Fibroblast of skin of back (primary cell): Measurements from ENCODE around the gene PAK2.
"Not testable (repeated sequence)": the region's sequence is repeated elsewhere in the genome, so short reads cannot be mapped to it uniquely, and the experiment has no call there.

Source experiments
- DNase-seq: peaks from one replicate; pipeline ENCODE4 v3.0.0-alpha.2; 2013

Gene PAK2

DNA sequence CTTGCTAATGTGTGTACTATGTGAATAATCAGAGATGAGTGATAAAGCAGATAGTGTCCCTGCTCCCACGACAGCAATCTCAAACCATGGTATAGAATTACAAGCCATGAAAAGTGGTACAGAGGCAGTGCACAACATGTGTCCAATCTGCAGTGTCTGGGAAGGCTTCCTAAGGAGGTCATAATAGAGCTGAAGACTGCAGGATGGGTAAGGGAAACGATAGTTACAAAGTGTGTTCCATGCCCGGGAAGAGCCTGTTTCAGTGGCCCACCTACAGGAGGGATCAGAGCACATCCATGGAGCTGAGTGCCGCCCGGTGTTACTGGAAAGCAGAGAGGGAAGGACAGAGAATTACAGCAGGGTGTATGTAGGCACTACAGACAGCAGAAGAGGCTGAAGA, 48.9 kb downstream of the PAK2 start:
- DNase-seq = no peak

DNA sequence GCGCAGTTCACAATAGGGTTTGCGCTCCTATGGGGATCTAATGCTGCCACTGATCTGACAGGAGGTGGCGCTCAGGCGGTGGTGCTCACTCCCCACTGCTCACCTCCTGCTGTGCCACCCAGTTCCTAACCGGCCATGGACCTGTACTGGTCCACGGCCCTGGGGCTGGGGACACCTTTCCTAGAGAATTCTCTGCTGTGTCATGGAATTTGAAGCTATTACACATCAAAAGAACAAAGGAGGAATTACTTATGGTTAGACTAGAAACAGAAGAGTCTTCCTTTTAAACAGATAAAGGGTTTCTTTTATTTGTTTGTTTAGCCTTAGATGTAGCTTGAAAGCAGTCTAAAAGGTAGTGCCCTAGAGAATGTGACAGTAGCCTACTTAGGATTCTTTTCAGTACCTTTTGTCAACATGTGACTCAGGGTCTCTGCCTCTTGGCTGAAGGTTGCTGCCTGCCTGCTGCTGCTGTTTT, 50.3 kb downstream of the PAK2 start:
- DNase-seq = no peak

DNA sequence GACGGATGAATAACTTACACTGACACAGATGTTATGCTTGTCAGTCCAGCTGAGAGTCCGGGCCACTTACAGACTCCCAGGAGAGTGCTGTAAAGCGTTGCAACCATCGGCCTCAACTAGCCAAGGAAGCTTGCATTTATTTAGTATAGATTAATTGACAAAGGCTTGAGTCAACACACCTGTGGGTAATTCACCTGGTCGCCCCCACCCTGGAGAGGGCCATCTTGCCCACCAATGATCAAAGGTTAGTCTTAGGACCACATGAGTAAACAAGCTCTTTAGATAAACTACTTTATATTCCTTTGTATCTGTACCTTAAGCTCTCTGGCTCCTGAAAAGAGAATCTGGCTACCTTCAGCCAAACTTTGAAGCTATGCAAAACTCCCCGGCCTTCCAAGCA, 51.0 kb downstream of the PAK2 start:
- no peak for DNase-seq

DNA sequence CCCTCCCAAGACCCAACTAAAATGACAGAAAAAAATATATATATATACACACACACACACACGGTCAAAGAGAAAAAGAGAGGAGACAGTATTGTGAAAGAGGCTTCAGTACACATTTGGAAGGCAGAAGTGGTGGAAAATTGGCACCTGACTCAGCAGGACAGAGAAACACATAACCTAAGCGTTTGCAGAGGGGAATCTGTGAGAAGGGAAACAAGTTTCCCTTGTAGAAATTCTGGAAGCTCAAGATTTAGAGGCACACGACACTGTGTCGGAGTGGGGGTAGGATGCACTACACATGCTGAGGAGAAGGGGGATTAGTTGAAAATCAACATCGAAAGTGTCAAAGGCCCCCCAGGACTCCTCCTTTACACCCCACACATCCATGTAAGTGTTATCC, 53.1 kb downstream of the PAK2 start:
- no peak for DNase-seq

DNA sequence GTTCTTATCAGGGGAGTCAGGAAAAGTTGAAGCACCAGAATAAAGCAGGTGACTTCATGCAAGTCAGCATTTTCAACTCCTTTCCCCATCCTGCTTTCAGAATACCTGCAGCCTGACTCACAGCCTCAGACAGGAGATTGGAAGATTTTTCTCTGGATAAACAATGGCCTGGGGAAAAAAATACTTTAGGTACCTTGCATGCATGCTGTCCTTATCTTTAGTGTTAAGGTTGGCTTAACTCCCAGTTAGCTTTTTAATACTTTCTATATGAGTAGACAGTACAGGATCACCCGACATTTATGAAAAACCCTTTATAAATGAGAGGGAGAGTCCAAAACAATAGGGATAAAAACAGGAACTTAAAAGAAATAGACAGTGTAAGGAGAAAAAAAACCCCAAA, 53.6 kb downstream of the PAK2 start:
- DNase-seq = peak; percentile 92

DNA sequence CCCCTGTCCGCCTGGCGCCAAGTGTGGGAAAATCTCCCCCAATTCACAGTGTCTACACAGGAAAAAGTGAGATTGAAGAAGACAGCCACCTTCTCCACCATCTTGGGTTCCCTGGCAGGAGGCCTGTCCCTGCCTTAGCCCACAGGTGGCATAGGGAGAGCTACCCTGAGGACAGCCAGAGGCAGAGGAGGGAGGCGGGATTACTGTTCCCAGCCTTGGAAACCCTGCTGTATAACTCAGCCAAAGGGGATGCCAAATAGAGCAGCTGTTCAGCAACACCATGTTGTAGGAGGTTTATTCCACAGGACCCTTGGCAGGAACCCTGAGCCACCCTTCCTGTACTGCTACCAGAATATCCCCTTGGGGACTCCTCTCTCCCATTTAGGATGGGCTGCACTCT, 54.8 kb downstream of the PAK2 start:
- DNase-seq = no peak

DNA sequence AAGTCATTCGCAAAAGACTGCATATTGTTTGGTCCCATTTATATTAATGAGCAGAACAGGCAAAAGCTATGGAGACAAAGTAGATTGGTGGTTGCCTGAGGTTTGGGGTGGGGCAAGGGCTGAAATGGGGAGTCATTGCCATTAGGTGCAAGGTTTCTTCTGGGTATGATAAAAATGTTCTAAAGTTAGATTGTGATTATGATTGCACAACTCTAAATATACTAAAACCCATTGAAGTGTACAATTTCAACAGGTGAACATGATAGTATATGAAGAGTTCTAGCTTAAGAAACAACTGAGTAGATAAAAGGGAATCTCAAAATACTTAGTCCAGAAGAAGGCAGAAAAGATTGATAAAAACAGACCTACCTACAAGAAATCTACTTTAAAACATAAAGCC, 56.7 kb downstream of the PAK2 start:
- DNase-seq = no peak

DNA sequence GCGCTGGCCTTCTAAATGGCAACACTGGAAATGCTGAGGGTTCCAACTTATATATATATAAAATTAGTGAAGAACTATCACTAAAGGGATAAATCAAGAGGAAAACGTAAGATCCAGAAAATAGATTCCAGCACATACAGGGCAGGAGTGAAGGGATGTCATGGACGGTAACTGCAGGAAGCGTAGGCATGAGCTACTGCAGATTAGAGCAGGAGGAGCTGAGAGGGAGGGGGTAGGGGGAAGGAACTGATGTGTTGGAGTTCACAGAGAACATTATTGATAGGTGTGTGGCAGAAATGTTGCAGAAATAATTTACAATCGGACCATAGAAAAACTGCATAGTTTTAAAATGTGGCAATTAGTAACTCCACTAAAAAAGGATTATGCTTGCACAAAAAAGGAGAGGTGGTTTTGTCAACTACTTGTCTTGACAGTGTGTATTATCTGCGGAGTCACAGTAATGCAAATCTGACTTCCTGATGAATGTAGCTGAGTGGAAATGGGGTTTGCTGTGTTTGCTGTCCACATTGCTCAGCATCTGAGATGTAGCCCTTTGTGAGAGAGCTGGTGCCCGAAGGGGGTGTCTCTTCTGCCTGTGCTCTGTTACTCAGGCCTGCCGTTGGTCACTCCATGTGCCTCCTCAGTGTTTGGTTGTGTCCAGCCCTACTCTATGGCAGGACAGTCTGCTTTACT, 61.2 kb downstream of the PAK2 start:
- DNase-seq = no peak

DNA sequence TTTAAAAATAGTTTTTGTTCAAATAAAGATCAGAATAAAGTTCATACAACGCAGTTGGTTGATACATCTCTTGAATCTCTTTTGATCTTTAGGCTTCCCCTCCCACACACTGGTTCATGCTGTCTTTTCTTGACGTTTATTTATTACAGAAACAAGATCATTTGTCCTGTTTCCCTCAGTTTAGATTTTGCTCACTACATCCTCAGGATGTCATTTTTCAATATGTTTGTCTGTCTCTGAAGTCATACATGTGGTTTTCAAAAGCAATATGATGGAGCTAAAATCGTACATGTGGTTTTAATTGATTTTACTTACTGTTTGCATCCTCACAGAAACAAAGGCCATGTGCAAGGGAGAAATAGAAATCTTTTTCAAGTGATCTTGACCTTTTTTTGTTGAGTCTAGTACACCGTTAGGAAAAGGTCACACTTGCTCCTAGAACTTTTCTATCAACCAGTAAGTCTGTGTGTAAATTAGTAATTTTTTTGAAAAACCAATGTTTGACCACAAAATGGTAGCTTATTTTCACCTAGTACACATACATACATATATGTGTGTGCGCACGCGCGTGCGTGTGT, 64.3 kb downstream of the PAK2 start:
- no peak for DNase-seq

DNA sequence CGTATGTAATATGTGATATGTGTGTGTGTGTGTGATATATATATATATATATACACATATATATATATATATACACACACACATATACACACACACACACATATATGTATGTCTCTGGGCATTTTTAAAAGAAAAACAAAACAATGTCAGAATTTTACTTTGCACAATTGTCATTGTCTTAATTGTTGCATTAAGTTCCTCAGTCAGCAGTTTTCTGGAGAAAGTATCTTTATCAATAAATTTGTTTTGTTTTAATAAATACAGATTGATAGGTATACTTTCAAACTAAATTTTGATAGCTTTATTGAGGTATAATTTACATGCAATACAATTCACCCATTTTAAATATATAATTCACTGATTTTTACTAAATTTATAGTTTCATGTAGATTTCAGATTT, 65.1 kb downstream of the PAK2 start:
- DNase-seq = no peak

DNA sequence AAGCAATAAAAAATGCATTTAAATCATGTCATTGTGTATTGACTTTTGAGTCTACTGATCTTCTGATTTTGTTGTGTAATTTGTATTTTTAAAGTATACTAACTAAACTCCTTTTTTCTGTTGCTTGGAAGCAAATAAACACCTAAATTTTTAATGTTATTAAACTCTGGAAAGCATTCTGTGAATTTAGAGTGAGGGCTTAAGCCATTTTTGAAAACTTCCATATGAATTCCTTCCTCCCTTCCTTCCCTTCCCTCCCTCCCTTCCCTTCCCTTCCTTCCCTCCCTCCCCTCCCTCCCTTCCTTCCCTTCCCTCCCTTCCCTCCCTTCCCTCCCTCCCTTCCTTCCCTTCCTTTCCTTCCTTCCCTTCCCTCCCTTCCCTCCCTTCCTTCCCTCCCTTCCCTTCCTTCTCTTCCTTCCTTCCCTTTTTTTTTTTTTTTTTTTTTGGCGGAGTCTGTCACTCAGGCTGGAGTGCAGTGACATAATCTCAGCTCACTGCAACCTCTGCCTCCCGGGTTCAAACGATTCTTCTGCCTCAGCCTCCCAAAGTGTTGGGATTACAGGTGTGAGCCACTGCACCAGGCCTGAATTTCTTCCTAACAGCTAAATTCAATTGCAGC, 71.4 kb downstream of the PAK2 start:
- DNase-seq = no peak

DNA sequence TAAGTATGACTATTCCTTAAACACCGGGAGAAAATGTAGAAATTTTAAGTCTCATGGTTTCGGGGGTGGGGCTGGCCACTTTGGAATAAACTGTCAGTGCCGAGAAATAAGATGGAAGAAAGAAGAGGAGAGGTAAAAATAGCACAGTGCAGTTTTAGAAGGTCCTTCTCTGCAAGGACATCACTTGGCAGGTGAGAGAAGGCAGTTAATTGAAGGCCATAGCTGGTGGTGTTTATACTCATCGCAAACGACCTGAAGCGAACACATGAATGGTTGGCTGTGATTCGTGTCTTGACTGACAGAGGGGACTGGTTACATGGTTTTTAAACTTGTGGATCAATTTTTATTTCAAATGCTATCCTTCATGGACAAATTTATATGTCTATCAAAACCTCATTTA, 73.2 kb downstream of the PAK2 start:
- DNase-seq = no peak

DNA sequence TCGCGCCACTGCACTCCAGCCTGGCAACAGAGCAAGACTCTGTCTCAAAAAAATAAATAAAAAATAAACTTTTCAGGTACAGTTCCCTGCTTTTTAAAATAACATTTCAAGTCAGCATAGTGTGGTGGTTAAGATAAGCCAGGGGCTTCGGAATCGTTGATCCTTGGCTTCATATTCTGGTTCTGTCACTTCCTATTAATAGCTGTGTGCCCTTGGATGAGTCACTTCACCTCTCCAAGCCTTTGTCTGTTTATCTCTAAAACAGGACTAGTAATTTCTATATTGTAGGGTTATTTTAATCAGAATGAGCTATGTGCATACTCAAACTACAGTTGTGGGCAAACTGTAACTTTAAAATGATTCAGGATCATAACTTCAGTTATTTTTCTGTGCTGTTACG, 74.2 kb downstream of the PAK2 start:
- peak; percentile 13 for DNase-seq

DNA sequence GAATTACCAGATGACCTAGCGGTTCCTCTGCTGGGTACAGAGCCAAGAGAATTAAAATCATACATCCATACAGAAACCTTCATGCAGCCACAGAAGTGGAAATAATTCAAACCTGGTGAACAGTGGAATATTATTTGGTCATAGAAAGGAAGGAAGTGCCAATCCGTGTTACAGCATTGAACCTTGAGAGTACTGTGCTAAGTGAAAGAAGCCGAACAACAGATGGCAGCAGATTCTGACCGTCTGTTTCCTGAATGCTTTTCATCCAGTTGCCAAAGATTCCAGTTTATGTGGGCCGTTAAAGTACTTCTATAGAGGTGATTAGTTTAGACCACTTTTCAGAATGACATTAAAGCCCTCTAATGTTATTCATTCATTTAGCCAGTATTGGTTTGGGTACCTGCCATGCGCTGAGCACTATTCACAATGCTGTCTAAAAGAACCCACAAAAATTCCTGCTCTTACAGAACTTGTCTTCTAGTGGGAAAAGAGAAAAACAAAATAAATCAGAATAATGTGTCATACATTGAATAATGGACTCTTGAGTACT, 82.2 kb downstream of the PAK2 start:
- no peak for DNase-seq

DNA sequence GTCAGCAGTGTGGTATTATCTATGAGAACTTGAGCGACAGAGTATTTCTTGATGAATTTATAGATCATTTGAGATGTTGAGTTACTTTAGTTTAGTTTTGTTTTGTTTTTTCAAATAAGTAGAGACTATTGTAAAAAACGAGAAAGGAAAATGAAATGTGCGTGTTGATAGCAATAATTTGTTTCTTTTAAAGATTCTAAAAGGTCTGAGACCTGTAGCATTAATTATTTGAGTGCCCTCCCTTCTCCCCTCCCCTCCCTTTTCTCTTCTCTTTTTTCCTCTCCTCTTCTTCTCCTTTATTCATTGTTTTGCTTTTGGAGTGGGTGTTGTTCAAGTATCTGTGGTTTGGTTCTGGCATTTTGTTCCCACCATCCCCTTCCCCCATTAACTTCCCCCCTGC, 90.0 kb downstream of the PAK2 start:
- not testable (repeated sequence) for DNase-seq

DNA sequence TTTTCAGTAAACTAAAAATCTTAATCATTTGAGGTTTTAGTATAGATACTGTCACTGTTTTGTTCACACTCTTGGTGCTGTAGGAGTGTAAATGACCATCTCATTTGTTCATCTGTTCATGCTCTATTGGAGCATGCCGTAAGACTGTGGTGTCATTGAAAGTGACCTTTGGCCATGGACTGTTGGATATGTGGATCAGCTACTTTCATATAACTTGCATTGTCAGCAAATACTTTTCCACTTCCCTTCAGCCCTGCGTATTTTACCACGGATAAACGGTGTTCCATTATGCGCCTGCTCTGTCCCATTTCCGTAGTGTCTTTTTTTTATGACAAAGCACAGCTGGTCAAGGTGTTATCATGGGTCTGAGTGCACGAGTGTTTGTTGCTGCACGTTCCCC, 95.4 kb downstream of the PAK2 start:
- no peak for DNase-seq

DNA sequence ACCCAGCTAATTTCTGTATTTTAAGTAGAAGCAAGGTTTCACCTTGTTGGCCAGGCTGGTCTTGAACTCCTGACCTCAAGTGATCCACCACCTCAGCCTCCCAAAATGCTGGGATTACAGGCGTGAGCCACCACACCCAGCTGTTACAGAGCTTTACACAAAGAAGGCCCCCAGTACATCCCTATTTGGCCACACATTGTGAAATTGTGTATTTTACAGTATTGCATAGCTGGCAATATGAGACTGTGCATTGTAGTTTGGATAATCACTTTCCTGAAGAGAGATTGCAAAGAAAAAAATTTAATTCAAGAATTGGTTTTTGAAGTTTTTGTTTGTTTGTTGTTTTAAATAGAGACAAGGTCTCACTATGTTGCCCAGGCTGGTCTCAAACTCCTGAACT, 97.0 kb downstream of the PAK2 start:
- DNase-seq = not testable (repeated sequence)

DNA sequence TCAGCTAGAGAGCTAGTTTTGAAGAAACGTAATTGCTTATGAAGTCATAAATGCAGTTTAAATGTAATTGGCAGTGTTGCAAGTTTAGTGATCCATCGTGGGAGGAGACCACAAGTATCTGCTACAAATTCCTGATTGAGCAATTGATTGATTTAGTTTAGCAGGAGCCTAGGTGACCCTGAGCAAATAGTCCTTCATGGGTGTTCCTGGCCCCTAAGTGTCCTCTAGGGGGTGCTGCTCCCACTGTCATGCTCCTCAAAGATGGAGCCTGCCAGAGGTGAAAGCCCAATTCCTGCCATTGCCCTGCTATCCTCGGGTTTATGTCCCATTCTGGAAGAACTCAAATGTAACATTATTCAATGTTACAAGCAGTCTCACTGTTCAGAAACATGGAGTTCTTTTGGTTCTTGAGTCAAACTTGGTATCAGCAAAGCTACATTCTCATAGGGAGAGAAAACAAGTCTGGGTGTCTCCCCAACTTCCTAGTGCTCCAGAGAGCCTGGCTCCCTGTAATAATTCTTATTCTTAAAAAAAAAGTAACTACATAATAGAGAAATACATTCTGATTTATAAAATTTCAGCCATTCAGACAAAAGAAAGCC, 98.3 kb downstream of the PAK2 start:
- peak; percentile 48 for DNase-seq

DNA sequence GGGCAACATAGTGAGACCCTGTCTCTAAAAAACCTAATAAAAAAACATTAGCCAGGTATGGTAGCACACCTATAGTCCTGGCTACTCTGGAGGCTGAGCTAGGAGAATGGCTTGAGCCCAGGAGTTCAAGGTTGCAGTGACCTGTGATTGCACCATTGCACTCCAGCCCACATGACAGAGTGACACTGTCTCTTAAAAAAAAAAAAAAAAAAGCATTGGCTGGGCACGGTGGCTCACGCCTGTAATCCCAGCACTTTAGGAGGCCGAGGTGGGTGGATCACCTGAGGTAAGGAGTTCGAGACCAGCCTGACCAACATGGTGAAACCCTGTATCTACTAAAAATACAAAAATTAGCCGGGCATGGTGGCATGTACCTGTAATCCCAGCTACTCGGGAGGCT, 99.7 kb downstream of the PAK2 start:
- DNase-seq = not testable (repeated sequence)

DNA sequence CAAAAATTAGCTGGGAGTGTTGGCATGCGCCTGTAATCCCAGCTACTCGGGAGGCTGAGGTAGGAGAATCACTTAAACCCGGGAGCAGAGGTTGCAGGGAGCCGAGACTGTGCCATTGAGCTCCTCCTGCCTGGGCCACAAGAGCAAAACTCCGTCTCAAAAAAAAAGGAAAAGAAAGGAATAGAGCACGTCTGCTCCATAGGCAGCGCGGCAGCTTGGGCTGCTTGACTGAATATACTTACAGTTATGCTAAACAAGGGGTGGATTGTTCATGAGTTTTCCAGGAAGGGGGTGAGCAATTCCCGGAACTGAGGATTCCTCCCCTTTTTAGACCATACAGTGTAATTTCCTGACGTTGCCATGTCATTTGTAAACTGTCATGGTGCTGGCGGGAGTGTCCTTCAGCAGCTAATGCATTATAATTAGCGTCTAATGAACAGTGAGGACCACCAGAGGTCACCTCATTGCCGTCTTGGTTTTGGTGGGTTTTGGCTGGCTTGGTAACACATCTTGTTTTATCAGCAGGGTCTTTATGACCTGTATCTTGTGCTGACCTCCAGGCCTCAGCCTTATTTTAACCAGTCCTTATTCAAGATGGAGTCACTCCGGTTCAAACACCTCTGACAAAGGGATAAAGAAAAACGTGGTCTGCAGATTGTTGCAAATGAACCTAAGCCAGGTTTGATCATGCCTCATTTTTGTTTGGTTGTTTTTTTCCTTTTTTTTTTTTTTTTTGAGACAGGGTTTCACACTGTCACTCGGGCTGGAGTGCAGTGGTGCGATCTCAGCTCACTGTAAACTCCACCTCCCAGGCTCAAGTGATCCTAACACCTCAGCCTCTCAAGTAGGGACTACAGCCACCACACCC, 103.1 kb downstream of the PAK2 start:
- no peak for DNase-seq

DNA sequence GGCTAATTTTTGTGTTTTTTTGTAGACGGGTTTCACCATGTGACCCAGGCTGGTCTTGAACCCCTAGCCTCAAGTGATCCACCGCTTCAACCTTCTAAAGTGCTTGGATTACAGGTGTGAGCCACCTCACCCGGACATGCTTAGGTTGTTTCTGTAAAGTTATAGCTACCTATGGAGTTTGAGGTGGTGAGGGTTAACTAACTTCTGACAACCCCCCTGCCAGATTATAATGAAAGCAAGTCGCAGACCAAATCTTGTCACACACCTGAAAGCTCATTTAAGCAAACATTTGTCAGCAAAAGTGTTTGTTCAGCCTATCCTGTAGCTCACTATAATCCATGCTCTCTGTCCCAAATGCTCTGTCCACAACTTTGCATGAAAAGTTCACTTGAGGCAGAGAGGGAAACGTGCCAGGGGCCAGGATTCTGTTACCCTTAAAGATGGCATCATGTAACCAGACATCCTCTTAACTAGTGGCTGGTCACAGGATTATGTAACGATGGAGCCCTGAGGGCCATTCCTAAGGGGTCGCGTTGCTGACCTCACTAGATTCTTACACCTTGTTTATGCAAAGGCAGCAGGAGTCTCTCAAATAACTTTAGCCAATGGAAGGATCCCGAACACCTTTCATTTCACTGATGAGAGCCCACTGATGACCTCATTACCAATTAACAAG, 103.9 kb downstream of the PAK2 start:
- DNase-seq = no peak
